Left hindlimb (tissue), 1 donor: Measurements from ENCODE around the gene DCAF12L2.
"Not testable (repeated sequence)": the region's sequence is repeated elsewhere in the genome, so short reads cannot be mapped to it uniquely, and the experiment has no call there.

Experiments used
- DNase-seq: peaks from one replicate; pipeline ENCODE4 v3.0.0-alpha.2; 2018

The DCAF12L2 gene

DNA sequence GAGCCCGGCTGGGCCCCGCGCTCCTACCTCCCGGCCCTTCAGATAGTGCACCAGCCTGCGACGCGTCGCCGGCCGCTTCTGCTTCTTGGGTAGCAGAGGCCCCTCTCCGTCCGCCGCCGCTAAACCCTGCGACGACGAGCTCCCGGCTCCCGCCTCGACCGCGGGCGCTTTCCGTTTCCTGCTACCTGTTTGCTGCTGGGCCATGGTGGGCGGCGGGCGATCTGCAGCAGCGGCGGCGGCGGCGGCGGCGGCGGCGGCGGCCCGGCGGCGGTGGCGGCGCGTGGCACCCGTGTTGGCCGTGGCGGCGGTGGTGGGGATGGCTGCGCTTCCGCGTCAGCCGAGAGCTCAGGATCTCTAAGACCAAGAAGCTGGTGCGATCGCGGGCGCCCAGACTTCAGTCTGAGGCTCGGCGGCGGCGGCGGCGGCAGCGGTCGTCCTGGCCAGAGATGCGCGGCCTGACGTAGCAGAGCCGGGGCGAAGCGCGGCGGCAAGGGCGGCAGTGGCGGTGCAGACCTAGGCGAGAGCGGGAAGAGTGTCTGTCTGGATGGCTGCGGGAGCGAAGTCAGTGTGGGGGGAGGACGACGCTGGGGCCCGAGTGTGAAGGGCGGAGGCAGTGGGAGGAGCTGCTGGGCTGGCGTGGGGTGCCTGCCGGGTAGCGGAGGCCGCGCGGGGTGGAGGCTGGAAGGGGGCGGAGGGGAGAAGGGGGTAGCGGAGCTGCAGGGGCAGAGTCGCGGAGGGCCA is at the start of gene DCAF12L2:
Gene DCAF12L2, minus strand, starts transcription at position 569 of the 741 bp plus-strand sequence. Its CDS starts 365 bp downstream, at position 204.
- DNase-seq = peak; percentile 69

- not testable (repeated sequence) for DNase-seq
These were observed 24.8 kb upstream of the DCAF12L2 start for GRCh38 chrX:126190888-126191287.

GRCh38 chrX:126177133-126177840 is 11.2 kb upstream of the DCAF12L2 start:
- no peak for DNase-seq

- no peak for DNase-seq
These were observed 4.6 kb upstream of the DCAF12L2 start for GRCh38 chrX:126170720-126171119.

DNA sequence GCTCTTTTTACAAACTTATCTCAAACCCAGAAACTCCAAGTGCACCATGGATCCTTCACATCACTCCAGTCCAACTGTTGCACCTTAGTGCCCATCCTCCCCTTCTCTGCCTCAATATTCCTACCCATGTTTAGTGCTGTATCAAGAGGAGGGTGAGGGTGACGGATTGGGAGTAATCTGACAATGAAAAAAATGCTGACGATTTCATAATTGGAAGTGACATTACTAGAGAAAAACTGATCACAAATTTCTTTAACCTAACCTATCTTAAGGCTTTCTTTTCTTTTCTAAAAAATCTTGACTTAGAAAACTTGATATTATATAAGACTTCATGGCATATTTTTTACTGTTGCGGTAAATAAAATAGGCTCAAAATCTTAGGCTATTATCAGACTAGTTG is 1.5 kb upstream of the DCAF12L2 start:
- no peak for DNase-seq

DNA sequence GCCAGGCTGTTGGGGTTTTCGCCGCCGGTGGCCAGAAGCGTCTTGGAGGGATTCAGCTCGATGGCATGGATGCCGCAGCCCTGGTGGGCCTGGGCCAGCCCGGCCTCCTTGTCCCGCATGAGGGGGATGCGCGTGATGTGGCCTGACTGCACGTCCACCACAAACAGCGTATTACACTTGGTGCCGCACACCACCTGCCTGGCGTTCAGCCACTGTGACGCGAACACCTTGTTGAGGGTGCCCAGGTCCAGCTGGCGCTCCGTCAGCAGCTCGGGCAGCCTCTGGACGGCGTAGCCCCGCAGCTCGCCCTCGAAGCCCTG is 728 bp downstream of the DCAF12L2 start:
- no peak for DNase-seq

GRCh38 chrX:126164689-126165400 is 1.2 kb downstream of the DCAF12L2 start:
- DNase-seq = no peak

DNA sequence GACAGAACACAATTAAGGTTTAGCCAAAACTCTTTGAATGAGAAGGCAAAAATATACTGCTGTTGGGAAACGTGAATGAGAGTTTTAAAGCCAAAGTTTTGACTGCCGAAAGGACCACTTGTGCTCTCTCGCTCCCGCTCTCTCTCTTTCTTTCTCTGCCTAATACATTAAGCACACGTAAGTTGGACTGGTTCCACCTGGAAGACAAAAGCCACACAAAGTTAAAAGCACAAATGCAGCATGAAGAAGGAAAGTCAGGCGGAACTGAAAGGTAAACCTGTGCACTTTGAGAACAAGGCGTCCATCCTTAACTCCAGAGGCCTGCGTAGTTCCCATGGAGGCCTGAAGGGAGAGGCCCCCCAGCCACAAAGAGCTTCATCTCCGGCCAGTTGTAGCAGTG is 1.9 kb downstream of the DCAF12L2 start:
- no peak for DNase-seq

DNA sequence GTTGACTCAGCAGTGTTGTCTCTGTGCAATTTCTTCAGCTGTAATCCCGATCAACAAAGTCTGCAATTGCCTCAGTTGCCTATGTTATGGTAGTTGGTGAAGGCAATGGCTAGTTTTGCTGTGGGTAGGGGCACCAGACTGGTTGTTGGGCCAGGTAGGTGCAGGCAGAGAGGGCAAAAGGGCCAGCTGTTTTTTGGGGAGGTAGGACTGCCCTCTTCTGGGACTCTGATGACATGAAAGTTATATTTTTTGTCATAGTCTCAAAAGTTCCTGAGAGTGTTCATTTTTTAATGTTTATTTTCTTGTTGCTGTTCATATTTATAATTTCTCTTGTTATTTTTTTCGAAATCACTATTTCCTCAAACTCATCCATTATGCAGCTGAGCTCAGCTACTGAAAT is 25.1 kb downstream of the DCAF12L2 start:
- DNase-seq = no peak

GRCh38 chrX:126137899-126138298 is 28.2 kb downstream of the DCAF12L2 start:
- DNase-seq = no peak

DNA sequence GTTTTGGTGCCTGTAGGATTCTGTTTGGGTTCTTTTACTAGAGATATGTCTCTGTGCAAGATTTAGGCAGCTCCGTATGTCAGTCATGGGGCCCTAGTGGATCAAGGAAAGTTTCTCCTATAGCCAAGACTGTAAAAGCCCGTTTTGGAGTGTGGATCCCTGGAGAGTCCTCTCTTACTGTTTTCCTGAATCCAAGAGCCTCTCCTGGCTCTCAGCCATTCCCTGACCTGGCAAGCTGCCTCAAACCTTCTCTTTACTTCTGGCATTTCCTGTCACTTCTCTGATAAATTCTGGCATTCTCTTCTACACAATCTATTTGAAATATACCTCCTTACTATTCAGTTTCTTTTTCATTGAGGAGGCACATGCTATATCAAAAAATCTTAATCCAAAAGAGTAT is 41.4 kb downstream of the DCAF12L2 start:
- no peak for DNase-seq
